Activated CD4-positive, alpha-beta T cell treated with anti-CD3 and anti-CD28 coated beads, Interleukin-2, amount 10 ng/mL, durations not matched to agents 7 days and 5 days (primary cell): ENCODE measurements around the gene CCDC157. TPM values are rescaled to one million over a fixed set of nuclear protein-coding genes. Genes with fewer than 3 reads are reported as not detected.
"Not testable (repeated sequence)": the region's sequence is repeated elsewhere in the genome, so short reads cannot be mapped to it uniquely, and the experiment has no call there.

Experiments used
- CTCF ChIA-PET: fragments of 350-600 bp; sonication (Branson Sonifier 250); formaldehyde crosslinking; loops from one replicate; lab custom pipeline; 2021; ENCODE audit warnings: antibody characterized with exemption; lab: Charles Lee
- POLR2A ChIA-PET: fragments of 350-600 bp; sonication (Branson Sonifier 250); formaldehyde crosslinking; loops from one replicate; lab custom pipeline; 2021; ENCODE audit warnings: antibody characterized with exemption; lab: Charles Lee
- DNase-seq: peaks from one replicate; pipeline ENCODE4 v3.0.0-alpha.2; 2020
- H3K27ac Mint-ChIP-seq: one replicate; pipeline ENCODE4 v1.8.0; 2021; ENCODE audit warnings: mild to moderate bottlenecking, moderate library complexity, mixed read lengths
- H3K27me3 Mint-ChIP-seq: one replicate; pipeline ENCODE4 v1.8.0; 2021; ENCODE audit warnings: mixed read lengths
- H3K36me3 Mint-ChIP-seq: one replicate; pipeline ENCODE4 v1.8.0; 2021; ENCODE audit warnings: low read depth, mixed read lengths
- H3K4me1 Mint-ChIP-seq: one replicate; pipeline ENCODE4 v1.8.0; 2021; ENCODE audit warnings: mixed read lengths
- H3K4me3 Mint-ChIP-seq: one replicate; pipeline ENCODE4 v1.8.0; 2021; ENCODE audit warnings: mild to moderate bottlenecking, moderate library complexity, mixed read lengths
- H3K9me3 Mint-ChIP-seq: one replicate; pipeline ENCODE4 v1.8.0; 2021; ENCODE audit warnings: mixed read lengths
- total RNA-seq, 2 experiments: library from RNA; stranded (reverse); gene quantifications; one replicate each; pipeline ENCODE4 v1.2.3, GENCODE V29; 2021

CCDC157 gene
- total RNA-seq, 2 experiments from 2014 or later: 3.5 to 4.3 TPM

- Mint-ChIP-seq H3K4me3 (peak overlapping the region; percentile 72), H3K9me3 (no peaks in the 10 kb centered on the region)
- POLR2A ChIA-PET: interaction anchor here (0.6 kb wide), 1 partner anchor 107 kb away, joined by 6 read pairs; no protein-coding TSS in a partner anchor
Observed at GRCh38 chr22:30398685-30399680, 42.2 kb downstream of the CCDC157 start.

GRCh38 chr22:30399718-30400117 lies 42.9 kb downstream of the CCDC157 start:
- Mint-ChIP-seq H3K27ac (no peak overlapping the region), H3K9me3 (no peaks in the 10 kb centered on the region), H3K4me3 (no peak overlapping the region), H3K4me1 (peaks cover 32% of the 10 kb centered on the region), H3K36me3 (peaks cover 3% of the 10 kb centered on the region), H3K27me3 (no peaks in the 10 kb centered on the region)
- POLR2A ChIA-PET: no interaction called here
- CTCF ChIA-PET: interaction anchor here (0.6 to 1.7 kb wide), 4 partner anchors 12 to 793 kb away, joined by 3 to 4 read pairs (median 3); partner anchors contain the start of gene RNF215
- no peak for DNase-seq

More at GRCh38 chr22:30398685-30399680, 42.2 kb downstream of the CCDC157 start:
- no peaks in the 10 kb centered on the region for H3K27me3 Mint-ChIP-seq
- CTCF ChIA-PET: interaction anchor here (0.6 to 5.4 kb wide), 10 partner anchors 9 to 794 kb away, joined by 3 to 36 read pairs (median 6); partner anchors contain the start of genes CASTOR1 and MTFP1
- H3K27ac Mint-ChIP-seq: peak overlapping the region; percentile 64
- peaks cover 33% of the 10 kb centered on the region for H3K4me1 Mint-ChIP-seq
- peaks cover 3% of the 10 kb centered on the region for H3K36me3 Mint-ChIP-seq
- no peak for DNase-seq

GRCh38 chr22:30400159-30400558 lies 43.4 kb downstream of the CCDC157 start:
- H3K4me1 Mint-ChIP-seq: peaks cover 32% of the 10 kb centered on the region
- H3K27me3 Mint-ChIP-seq: no peaks in the 10 kb centered on the region
- H3K4me3 Mint-ChIP-seq: no peak overlapping the region
- no peak overlapping the region for H3K27ac Mint-ChIP-seq
- H3K9me3 Mint-ChIP-seq: no peaks in the 10 kb centered on the region
- peaks cover 5% of the 10 kb centered on the region for H3K36me3 Mint-ChIP-seq
- POLR2A ChIA-PET: no interaction called here
- CTCF ChIA-PET: interaction anchor here (1.0 to 1.1 kb wide), 2 partner anchors 13 to 25 kb away, joined by 3 read pairs; partner anchors contain the start of gene RNF215
- no peak for DNase-seq

GRCh38 chr22:30401024-30401423 lies 44.2 kb downstream of the CCDC157 start:
- H3K9me3 Mint-ChIP-seq, H3K4me3 Mint-ChIP-seq, H3K27ac Mint-ChIP-seq, H3K36me3 Mint-ChIP-seq, DNase-seq, H3K27me3 Mint-ChIP-seq: not testable (repeated sequence)
- ChIA-PET CTCF (interaction anchor here (0.6 kb wide), 1 partner anchor 12 kb away, joined by 3 read pairs; no protein-coding TSS in a partner anchor), POLR2A (interaction anchor here (0.6 kb wide), 1 partner anchor 379 kb away, joined by 3 read pairs; no protein-coding TSS in a partner anchor)
- peaks cover 27% of the 10 kb centered on the region for H3K4me1 Mint-ChIP-seq

- POLR2A ChIA-PET: interaction anchor here (0.6 to 1.1 kb wide), 2 partner anchors 21 to 82 kb away, joined by 3 to 4 read pairs; no protein-coding TSS in a partner anchor
- no peak overlapping the region for H3K27ac Mint-ChIP-seq
- CTCF ChIA-PET: interaction anchor here (0.7 to 1.7 kb wide), 3 partner anchors 9 to 116 kb away, joined by 4 to 9 read pairs (median 6); no protein-coding TSS in a partner anchor
- peaks cover 17% of the 10 kb centered on the region for H3K4me1 Mint-ChIP-seq
- no peaks in the 10 kb centered on the region for H3K9me3 Mint-ChIP-seq
- no peak overlapping the region for H3K4me3 Mint-ChIP-seq
- no peaks in the 10 kb centered on the region for H3K27me3 Mint-ChIP-seq
- peaks cover 5% of the 10 kb centered on the region for H3K36me3 Mint-ChIP-seq
- no peak for DNase-seq
Observed at GRCh38 chr22:30402028-30402765, 45.4 kb downstream of the CCDC157 start.

- H3K27ac Mint-ChIP-seq, H3K36me3 Mint-ChIP-seq: not testable (repeated sequence)
Observed at GRCh38 chr22:30402766-30403104, 45.9 kb downstream of the CCDC157 start.

GRCh38 chr22:30404307-30404706 lies 47.5 kb downstream of the CCDC157 start:
- Mint-ChIP-seq H3K27me3 (no peaks in the 10 kb centered on the region), H3K9me3 (no peaks in the 10 kb centered on the region), H3K27ac (no peak overlapping the region), H3K36me3 (peaks cover 6% of the 10 kb centered on the region), H3K4me1 (peaks cover 9% of the 10 kb centered on the region), H3K4me3 (no peak overlapping the region)
- ChIA-PET POLR2A (no interaction called here), CTCF (interaction anchor here (0.6 to 0.7 kb wide), 2 partner anchors 10 to 577 kb away, joined by 3 read pairs; no protein-coding TSS in a partner anchor)
- no peak for DNase-seq

More at GRCh38 chr22:30402766-30403104, 45.9 kb downstream of the CCDC157 start:
- not testable (repeated sequence) for H3K4me3 Mint-ChIP-seq, H3K9me3 Mint-ChIP-seq, DNase-seq, H3K27me3 Mint-ChIP-seq
- CTCF ChIA-PET: interaction anchor here (0.7 to 1.7 kb wide), 3 partner anchors 9 to 117 kb away, joined by 4 to 9 read pairs (median 6); no protein-coding TSS in a partner anchor
- POLR2A ChIA-PET: interaction anchor here (0.6 to 1.1 kb wide), 2 partner anchors 15 to 21 kb away, joined by 3 read pairs; no protein-coding TSS in a partner anchor
- peaks cover 15% of the 10 kb centered on the region for H3K4me1 Mint-ChIP-seq

- ChIA-PET CTCF (interaction anchor here (0.9 to 3.2 kb wide), 5 partner anchors 9 to 118 kb away, joined by 3 to 12 read pairs (median 7); partner anchors contain the start of genes MTFP1 and SEC14L2), POLR2A (no interaction called here)
- Mint-ChIP-seq H3K27ac (no peak overlapping the region), H3K4me1 (peaks cover 11% of the 10 kb centered on the region), H3K9me3 (no peaks in the 10 kb centered on the region), H3K27me3 (no peaks in the 10 kb centered on the region), H3K4me3 (no peak overlapping the region), H3K36me3 (peaks cover 13% of the 10 kb centered on the region)
- DNase-seq: no peak
Observed at GRCh38 chr22:30405731-30406130, 48.9 kb downstream of the CCDC157 start.

GRCh38 chr22:30406400-30406799 lies 49.6 kb downstream of the CCDC157 start:
- ChIA-PET CTCF (interaction anchor here (0.7 to 3.2 kb wide), 7 partner anchors 10 to 802 kb away, joined by 3 to 12 read pairs (median 7); partner anchors contain the start of genes MTFP1 and SEC14L2), POLR2A (no interaction called here)
- H3K27ac Mint-ChIP-seq: no peak overlapping the region
- DNase-seq: no peak
- H3K4me3 Mint-ChIP-seq: no peak overlapping the region
- H3K36me3 Mint-ChIP-seq: peaks cover 17% of the 10 kb centered on the region
- H3K4me1 Mint-ChIP-seq: peaks cover 13% of the 10 kb centered on the region
- no peaks in the 10 kb centered on the region for H3K27me3 Mint-ChIP-seq
- no peaks in the 10 kb centered on the region for H3K9me3 Mint-ChIP-seq

- Mint-ChIP-seq H3K4me1 (peaks cover 25% of the 10 kb centered on the region), H3K27ac (no peak overlapping the region), H3K36me3 (peaks cover 27% of the 10 kb centered on the region), H3K27me3 (no peaks in the 10 kb centered on the region), H3K9me3 (no peaks in the 10 kb centered on the region), H3K4me3 (no peak overlapping the region)
- DNase-seq: no peak
- CTCF ChIA-PET: interaction anchor here (0.8 to 3.2 kb wide), 6 partner anchors 10 to 78 kb away, joined by 3 to 12 read pairs (median 4); partner anchors contain the start of gene RNF215
- POLR2A ChIA-PET: interaction anchor here (0.7 kb wide), 1 partner anchor 1053 kb away, joined by 5 read pairs; no protein-coding TSS in a partner anchor
Observed at GRCh38 chr22:30408388-30409102, 51.7 kb downstream of the CCDC157 start.

- Mint-ChIP-seq H3K36me3 (peaks cover 40% of the 10 kb centered on the region), H3K27me3 (no peaks in the 10 kb centered on the region), H3K4me1 (peaks cover 40% of the 10 kb centered on the region), H3K9me3 (no peaks in the 10 kb centered on the region), H3K4me3 (no peak overlapping the region), H3K27ac (no peak overlapping the region)
- CTCF ChIA-PET: interaction anchor here (0.6 to 3.1 kb wide), 10 partner anchors 8 to 1617 kb away, joined by 3 to 11 read pairs (median 4); partner anchors contain the start of gene SEC14L2
- DNase-seq: no peak
- POLR2A ChIA-PET: no interaction called here
Observed at GRCh38 chr22:30411780-30412179, 55.0 kb downstream of the CCDC157 start.
